HUES48 (cell line): Measurements from ENCODE around the gene DEF6.

Experiments used
- H3K27ac ChIP-seq: one replicate; pipeline ENCODE4 v1.7.0; 2013; ENCODE audit warnings: low read depth, low read length, inconsistent platforms
- H3K27me3 ChIP-seq: 2 replicates; pipeline ENCODE4 v1.6.1; 2013; ENCODE audit warnings: mild to moderate bottlenecking, low read length; ENCODE audit not compliant: control insufficient read depth, insufficient read depth
- H3K36me3 ChIP-seq: 2 replicates; pipeline ENCODE4 v1.6.1; 2013; ENCODE audit warnings: low read length; ENCODE audit not compliant: control insufficient read depth, insufficient read depth
- H3K4me1 ChIP-seq: 2 replicates; pipeline ENCODE4 v1.6.1; 2013; ENCODE audit warnings: mild to moderate bottlenecking, low read length; ENCODE audit not compliant: control insufficient read depth, insufficient read depth
- H3K4me3 ChIP-seq: 2 replicates; pipeline ENCODE4 v1.5.1; 2013; ENCODE audit warnings: mild to moderate bottlenecking, low read depth, low read length
- H3K9ac ChIP-seq: 2 replicates; pipeline ENCODE4 v1.6.1; 2013; ENCODE audit warnings: mild to moderate bottlenecking, low read depth, low read length, moderate library complexity
- H3K9me3 ChIP-seq: 2 replicates; pipeline ENCODE4 v1.6.1; 2013; ENCODE audit warnings: low read length; ENCODE audit not compliant: control insufficient read depth, insufficient read depth

DEF6 gene

GRCh38 chr6:35280903-35281302 is 16.7 kb upstream of the DEF6 start:
- H3K4me3 ChIP-seq, result no peak overlapping the region
- no peak overlapping the region for H3K27ac ChIP-seq
- H3K9me3 ChIP-seq, result no peaks in the 10 kb centered on the region
- no peaks in the 10 kb centered on the region for H3K27me3 ChIP-seq
- peaks cover 39% of the 10 kb centered on the region for H3K36me3 ChIP-seq
- no peaks in the 10 kb centered on the region for H3K4me1 ChIP-seq
- H3K9ac ChIP-seq, result no peak overlapping the region

GRCh38 chr6:35282472-35282871 is 15.1 kb upstream of the DEF6 start:
- Histone ChIP-seq H3K9me3 (no peaks in the 10 kb centered on the region), H3K4me1 (no peaks in the 10 kb centered on the region), H3K9ac (no peak overlapping the region), H3K27me3 (no peaks in the 10 kb centered on the region), H3K36me3 (peaks cover 54% of the 10 kb centered on the region), H3K4me3 (no peak overlapping the region), H3K27ac (no peak overlapping the region)

- Histone ChIP-seq H3K27ac (no peak overlapping the region), H3K4me1 (no peaks in the 10 kb centered on the region), H3K4me3 (no peak overlapping the region), H3K27me3 (no peaks in the 10 kb centered on the region), H3K9ac (no peak overlapping the region), H3K36me3 (peaks cover 63% of the 10 kb centered on the region), H3K9me3 (no peaks in the 10 kb centered on the region)
Observed at GRCh38 chr6:35283361-35283760, 14.3 kb upstream of the DEF6 start.

GRCh38 chr6:35287671-35288396 is 9.8 kb upstream of the DEF6 start:
- H3K27me3 ChIP-seq, result no peaks in the 10 kb centered on the region
- no peak overlapping the region for H3K9ac ChIP-seq
- no peak overlapping the region for H3K27ac ChIP-seq
- no peaks in the 10 kb centered on the region for H3K9me3 ChIP-seq
- no peaks in the 10 kb centered on the region for H3K4me1 ChIP-seq
- peaks cover 77% of the 10 kb centered on the region for H3K36me3 ChIP-seq
- H3K4me3 ChIP-seq, result no peak overlapping the region

GRCh38 chr6:35288834-35289233 is 8.8 kb upstream of the DEF6 start:
- H3K9me3 ChIP-seq, result no peaks in the 10 kb centered on the region
- no peaks in the 10 kb centered on the region for H3K27me3 ChIP-seq
- peaks cover 73% of the 10 kb centered on the region for H3K36me3 ChIP-seq
- no peak overlapping the region for H3K9ac ChIP-seq
- H3K27ac ChIP-seq, result no peak overlapping the region
- H3K4me1 ChIP-seq, result no peaks in the 10 kb centered on the region
- no peak overlapping the region for H3K4me3 ChIP-seq

GRCh38 chr6:35291491-35291890 is 6.1 kb upstream of the DEF6 start:
- Histone ChIP-seq H3K9me3 (no peaks in the 10 kb centered on the region), H3K4me3 (no peak overlapping the region), H3K36me3 (peaks cover 59% of the 10 kb centered on the region), H3K4me1 (0 out of 2 replicates have a peak, but pooled peaks cover 2% of the 10 kb centered on the region), H3K9ac (no peak overlapping the region), H3K27ac (no peak overlapping the region), H3K27me3 (no peaks in the 10 kb centered on the region)

GRCh38 chr6:35292494-35292893 is 5.1 kb upstream of the DEF6 start:
- no peaks in the 10 kb centered on the region for H3K9me3 ChIP-seq
- H3K27ac ChIP-seq, result no peak overlapping the region
- H3K36me3 ChIP-seq, result peaks cover 49% of the 10 kb centered on the region
- H3K9ac ChIP-seq, result no peak overlapping the region
- H3K4me3 ChIP-seq, result no peak overlapping the region
- no peaks in the 10 kb centered on the region for H3K27me3 ChIP-seq
- 0 out of 2 replicates have a peak, but pooled peaks cover 2% of the 10 kb centered on the region for H3K4me1 ChIP-seq

- Histone ChIP-seq H3K9me3 (no peaks in the 10 kb centered on the region), H3K36me3 (peaks cover 40% of the 10 kb centered on the region), H3K27ac (no peak overlapping the region), H3K27me3 (no peaks in the 10 kb centered on the region), H3K4me1 (peaks cover 6% of the 10 kb centered on the region; the same call in 1 of the 2 replicates), H3K4me3 (no peak overlapping the region), H3K9ac (no peak overlapping the region)
Observed at GRCh38 chr6:35293681-35294080, 3.9 kb upstream of the DEF6 start.

GRCh38 chr6:35294308-35294945 is 3.2 kb upstream of the DEF6 start:
- no peaks in the 10 kb centered on the region for H3K27me3 ChIP-seq
- H3K4me1 ChIP-seq, result peaks cover 6% of the 10 kb centered on the region; the same call in 1 of the 2 replicates
- H3K36me3 ChIP-seq, result peaks cover 36% of the 10 kb centered on the region
- no peak overlapping the region for H3K9ac ChIP-seq
- H3K27ac ChIP-seq, result no peak overlapping the region
- H3K9me3 ChIP-seq, result no peaks in the 10 kb centered on the region
- no peak overlapping the region for H3K4me3 ChIP-seq

- H3K27ac ChIP-seq, result no peak overlapping the region
- H3K4me3 ChIP-seq, result no peak overlapping the region
- peaks cover 32% of the 10 kb centered on the region for H3K36me3 ChIP-seq
- H3K4me1 ChIP-seq, result peaks cover 6% of the 10 kb centered on the region; the same call in 1 of the 2 replicates
- H3K27me3 ChIP-seq, result no peaks in the 10 kb centered on the region
- H3K9ac ChIP-seq, result no peak overlapping the region
- no peaks in the 10 kb centered on the region for H3K9me3 ChIP-seq
Observed at GRCh38 chr6:35295036-35295435, 2.6 kb upstream of the DEF6 start.

GRCh38 chr6:35295521-35296315 is 1.9 kb upstream of the DEF6 start:
- Histone ChIP-seq H3K27me3 (no peaks in the 10 kb centered on the region), H3K4me1 (peaks cover 6% of the 10 kb centered on the region; the same call in 1 of the 2 replicates), H3K36me3 (peaks cover 25% of the 10 kb centered on the region)

More at GRCh38 chr6:35295521-35296315, 1.9 kb upstream of the DEF6 start:
- no peak overlapping the region for H3K9ac ChIP-seq
- no peak overlapping the region for H3K4me3 ChIP-seq
- no peak overlapping the region for H3K27ac ChIP-seq
- H3K9me3 ChIP-seq, result no peaks in the 10 kb centered on the region
